Pulmonary artery endothelial cell (primary cell): ENCODE results near the gene TNP2. TPM values are rescaled to one million over a fixed set of nuclear protein-coding genes. Genes with fewer than 3 reads are reported as not detected.

Experiments used
- DNase-seq: peaks from one replicate; pipeline ENCODE4 v3.0.0-alpha.2; 2011; ENCODE audit warnings: low read depth, low spot score
- total RNA-seq: library from RNA; depleted of rRNA; stranded (reverse); fragments of >200 nt; gene quantifications from 2 replicates; pipeline ENCODE4 v1.2.3, GENCODE V29; 2014

The TNP2 gene
- total RNA-seq = not detected in 2 replicates

GRCh38 chr16:11268921-11269375 lies at the start of gene TNP2:
TNP2 (minus strand) TSS chr16:11269325; CDS start chr16:11269262, 63 bp downstream.
- no peak for DNase-seq

- DNase-seq = no peak
Measured at GRCh38 chr16:11318817-11319216, 49.7 kb upstream of the TNP2 start.

DNA sequence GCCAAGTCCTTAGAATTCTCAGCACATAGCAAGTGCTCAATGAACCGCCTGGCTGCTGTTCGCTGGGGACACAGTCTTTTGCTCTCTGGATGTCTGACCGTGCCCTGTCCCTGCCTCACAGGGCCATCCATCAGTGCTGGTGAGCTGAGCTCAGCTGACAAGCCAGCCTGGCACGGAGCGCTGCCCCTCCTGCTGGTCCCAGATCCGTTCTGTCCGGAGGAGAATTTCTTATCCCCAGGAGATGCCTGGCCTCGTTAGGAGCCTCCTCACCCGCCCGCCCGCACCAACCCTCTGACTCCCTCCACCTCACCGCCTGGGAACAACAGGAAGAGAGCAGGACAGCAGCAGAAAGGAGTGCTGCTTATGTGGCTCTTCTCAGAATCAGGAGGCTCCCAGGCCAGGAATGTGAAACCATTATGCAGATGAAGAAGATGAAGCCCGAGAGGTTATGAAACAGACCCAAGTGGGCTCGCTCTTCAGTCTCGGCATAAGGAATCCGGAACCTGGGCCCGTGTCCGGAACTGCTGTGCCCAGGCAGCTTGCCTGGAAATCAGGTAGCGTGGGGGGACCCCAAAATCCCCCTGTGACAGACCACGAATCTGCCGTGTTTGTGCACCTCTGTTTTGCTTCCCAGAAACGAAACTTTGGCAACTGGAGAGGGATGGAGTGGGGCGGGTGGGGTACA lies 47.3 kb upstream of the TNP2 start:
- no peak for DNase-seq

GRCh38 chr16:11315510-11315909 lies 46.4 kb upstream of the TNP2 start:
- DNase-seq = no peak

DNA sequence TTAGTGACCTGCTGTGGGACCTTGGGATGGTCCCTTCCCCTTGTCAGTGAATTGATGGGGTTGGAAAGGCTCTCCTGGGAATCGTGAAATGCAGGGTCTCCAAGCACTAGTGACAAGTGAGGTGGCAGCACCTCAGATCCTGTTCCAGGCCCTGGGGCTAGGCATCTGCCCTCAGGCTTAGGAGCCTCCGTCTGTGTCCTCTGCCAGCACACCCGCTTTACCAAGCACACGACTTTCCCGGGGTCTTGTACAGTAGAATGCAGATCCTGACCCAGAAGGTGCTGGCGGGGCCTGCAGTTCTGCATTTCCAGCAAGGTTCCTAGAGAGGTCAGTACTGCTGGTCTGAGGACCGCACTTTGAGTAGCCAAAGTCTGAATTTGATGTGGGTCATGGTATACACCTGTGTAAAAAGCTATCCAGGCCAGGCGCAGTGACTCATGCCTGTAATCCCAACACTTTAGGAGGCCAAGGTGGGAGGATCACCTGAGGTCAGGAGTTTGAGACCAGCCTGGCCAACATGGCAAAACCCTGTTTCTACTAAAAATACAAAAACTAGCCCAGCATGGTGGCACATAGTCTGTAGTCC lies 45.3 kb upstream of the TNP2 start:
- DNase-seq = no peak

- DNase-seq = no peak
Measured at GRCh38 chr16:11313493-11314308, 44.6 kb upstream of the TNP2 start.

DNA sequence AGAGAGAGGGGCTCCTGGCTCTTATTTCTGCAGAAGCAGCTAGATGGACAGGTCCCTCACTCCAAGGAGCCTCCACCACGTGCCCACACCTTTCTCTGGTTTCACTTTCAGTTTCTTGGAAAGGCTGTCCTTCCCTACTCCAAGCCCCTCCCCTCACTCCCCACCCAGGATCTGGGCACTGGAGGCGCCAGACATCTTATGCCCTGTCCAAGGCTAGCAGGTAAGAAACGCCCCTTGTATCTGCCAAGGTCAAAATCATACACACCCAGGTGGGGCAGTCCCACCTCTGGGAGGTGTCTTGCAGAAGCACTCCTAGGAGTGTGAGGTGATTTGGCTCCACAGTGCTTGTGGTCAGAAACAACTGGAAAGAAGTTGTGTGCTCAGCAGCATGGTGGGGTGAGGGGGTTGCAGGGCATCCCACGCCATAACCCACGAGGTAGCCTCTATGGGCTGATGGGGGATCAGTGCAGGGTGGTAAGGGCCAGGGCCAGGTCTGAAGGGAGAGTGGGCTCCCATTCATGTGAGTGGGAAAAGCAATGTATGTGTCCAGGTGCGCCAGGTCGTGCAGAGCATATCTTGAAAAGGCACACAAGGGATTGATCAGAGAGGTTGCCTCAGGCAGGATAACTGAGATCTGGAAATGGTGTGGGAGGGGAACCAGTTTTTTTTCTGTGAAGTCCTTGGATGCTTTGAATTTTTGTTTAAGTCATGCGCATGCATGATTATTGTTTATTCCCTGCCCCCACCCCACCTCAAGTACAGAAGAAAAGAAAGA lies 43.8 kb upstream of the TNP2 start:
- no peak for DNase-seq

- DNase-seq = no peak
Measured at GRCh38 chr16:11310997-11311561, 42.0 kb upstream of the TNP2 start.

DNA sequence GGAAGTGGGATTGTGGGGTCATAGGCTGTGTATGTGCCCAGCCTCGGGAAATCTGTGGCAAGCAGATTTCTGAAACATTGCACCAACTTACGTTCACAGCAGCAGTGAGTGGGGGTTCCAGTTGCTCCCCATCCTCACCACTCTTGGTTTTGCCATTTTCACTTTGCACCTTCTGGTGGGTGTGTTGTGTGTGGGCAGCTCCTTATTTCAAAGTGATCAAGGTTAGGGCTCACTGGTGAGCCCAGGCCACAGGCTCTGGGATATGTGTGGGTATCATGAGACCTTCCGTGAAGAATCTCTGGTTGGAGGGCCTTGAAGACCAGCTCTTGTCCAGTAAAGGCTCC lies 41.5 kb upstream of the TNP2 start:
- no peak for DNase-seq

GRCh38 chr16:11309895-11310633 lies 40.9 kb upstream of the TNP2 start:
- DNase-seq = no peak

DNA sequence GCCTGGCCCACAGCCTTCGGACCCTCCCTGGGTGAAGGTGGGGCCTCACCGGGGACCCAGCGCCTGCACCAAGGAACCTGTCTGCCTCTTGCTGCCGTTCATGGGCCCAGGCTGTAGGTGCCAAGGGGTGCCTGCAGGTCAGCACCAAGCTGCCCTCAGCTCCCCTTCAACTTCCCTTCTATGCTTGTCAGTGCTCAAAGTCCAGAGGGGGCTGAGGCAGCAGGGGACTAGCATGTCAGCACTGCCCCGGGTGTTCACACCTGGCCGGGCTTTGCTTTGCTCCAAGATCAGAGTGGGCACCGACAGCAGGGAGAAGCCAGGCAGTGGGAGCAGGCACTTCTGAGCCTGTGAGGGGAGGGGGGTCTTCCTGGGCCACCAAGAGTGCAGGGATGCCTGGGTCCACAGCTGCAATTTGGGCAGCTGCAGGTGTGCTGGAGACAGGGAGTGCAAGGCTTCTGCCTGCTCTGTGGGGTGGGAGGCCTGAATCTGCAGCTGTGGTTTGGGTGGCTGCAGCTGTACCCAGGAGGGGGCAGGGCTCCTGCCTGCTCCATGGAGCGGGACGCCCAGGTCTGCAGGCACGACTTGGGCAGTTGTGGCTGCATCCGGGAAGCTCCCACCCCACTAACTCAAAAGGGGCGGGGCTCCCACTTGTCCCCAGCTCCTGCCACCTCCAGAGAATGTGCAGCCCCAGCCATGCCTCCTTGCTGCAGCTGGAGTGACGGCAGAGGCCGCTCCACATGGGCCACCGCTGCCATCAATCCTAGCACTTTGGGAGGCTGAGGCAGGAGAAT lies 39.6 kb upstream of the TNP2 start:
- no peak for DNase-seq

DNA sequence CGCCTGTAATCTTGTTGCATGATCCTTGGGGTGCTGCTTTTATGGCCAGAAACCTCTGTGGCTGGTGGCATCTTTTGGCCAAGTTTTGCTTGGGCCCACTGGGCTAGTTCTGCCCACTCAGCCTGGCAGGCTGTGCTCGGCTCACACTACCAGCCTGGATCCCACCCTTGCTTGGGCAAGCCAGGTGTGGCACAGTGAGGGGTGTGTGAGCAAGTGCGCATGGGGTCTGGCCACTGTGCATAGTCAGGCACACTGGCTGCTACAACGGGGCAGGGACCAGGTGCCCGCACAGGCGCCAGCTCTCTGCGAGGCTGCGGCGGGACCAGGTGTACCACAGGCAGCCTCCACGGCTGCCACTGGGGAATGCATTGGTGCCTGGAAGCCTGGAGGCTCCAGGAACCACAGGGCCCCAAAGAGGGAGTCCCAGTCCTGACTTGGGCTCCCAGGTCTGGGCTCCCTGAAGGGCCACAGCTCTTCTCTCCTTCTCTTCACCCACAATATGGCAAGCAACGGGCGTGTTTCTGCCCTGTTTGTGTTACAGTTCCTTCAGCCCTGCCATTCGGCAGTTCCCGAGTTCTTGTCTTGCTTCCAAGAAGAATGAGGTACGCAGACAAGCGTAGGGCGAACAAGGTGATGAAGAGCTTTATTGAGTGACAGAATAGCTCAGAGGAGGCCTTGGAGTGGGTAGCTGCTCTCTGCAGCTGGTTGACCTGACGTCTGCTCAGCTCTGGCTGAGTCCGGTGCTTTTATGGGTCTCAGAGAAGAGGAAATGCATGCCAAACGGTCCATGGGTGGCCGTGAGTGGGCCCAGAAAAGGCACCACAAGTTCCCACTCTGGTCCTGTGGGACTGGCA lies 38.7 kb upstream of the TNP2 start:
- no peak for DNase-seq

GRCh38 chr16:11306997-11307638 lies 38.0 kb upstream of the TNP2 start:
- no peak for DNase-seq

DNA sequence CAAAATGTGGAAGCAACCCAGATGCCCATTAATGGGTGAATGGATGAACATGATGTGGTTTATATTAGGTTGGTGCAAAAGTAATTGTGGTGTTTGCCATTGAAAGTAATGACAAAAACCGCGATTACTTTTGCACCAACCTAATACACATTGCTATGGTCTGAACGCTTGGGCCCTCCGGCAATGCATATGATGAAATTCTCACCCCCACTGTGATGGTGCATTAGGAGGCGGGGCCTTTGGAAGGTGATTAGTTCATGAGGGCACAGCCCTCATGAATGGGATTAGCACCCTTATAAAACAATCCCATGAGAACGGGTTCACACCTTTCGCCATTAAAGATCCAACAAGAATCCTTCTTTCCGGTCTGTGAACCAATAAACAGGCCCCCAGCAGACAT lies 37.3 kb upstream of the TNP2 start:
- DNase-seq = no peak

GRCh38 chr16:11303405-11304138 lies 34.4 kb upstream of the TNP2 start:
- no peak for DNase-seq

- no peak for DNase-seq
Measured at GRCh38 chr16:11302977-11303376, 33.9 kb upstream of the TNP2 start.

DNA sequence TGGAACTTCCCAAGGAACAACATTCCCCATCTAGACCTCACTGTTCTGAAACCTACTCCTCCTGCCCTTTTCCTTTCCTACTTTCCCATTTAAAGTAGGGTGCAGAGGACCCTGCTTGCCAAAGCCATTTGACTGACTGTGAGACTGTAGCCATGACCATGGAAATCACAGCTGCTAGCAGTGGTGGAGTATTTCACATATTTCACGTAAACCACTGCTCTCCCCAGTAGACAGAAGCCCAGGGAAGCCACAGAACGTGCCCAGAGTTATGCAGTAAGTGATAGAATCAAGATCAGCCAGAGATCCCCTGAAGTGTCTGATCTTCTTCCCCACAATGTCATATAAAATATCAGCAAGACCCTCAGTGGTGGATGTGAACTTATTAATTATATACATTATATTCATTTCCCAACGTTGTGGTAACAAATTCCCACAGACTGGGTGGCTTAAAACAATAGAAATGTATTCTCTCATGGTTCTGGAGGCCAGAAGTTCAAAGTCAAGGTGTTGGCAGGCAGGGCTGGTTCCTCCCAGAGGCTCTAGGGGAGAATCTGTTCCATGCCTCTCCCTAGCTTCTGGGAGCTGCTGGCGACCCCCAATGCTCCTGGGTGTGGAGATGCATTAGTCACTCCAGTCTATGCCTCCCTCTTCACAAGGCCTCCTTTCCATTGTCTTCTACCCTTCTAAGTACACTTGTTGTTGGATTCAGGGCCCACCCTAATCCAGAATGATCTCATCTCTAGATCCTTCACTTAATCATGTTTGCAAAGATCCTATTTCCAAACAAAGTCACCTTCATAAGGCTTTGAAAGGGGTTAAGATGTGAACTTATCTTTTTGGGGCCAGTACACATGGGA lies 32.7 kb upstream of the TNP2 start:
- DNase-seq = no peak
